ENCODE data around the gene PPP1CC.

PPP1CC gene

GRCh38 chr12:110744151-110744571 lies 1.5 kb upstream of the PPP1CC start:
- Histone ChIP-seq H3K4me3 (peak overlapping the region; percentile 93), H3K27ac (peak overlapping the region in 1 of 2 donors; percentile 37)
- no peak for DNase-seq (ENCODE audit: low spot score)
- TF ChIP-seq CTCF (IDR thresholded peaks at IDR 0.05), result no peak

- peak overlapping the region in 1 of 2 donors; percentile 37 for H3K27ac ChIP-seq
- DNase-seq (ENCODE audit: low spot score), result no peak
- peak overlapping the region; percentile 93 for H3K4me3 ChIP-seq
- no peak for TF ChIP-seq CTCF (IDR thresholded peaks at IDR 0.05)
Measured at GRCh38 chr12:110743571-110744093, 941 bp upstream of the PPP1CC start.

GRCh38 chr12:110742096-110742717 lies 484 bp downstream of the PPP1CC start:
- DNase-seq (ENCODE audit: low spot score), result peak; percentile 76
- peak overlapping the region; percentile 93 for H3K4me3 ChIP-seq
- H3K27ac ChIP-seq, result peak overlapping the region; percentile 85 to 95
- no peak for TF ChIP-seq CTCF (IDR thresholded peaks at IDR 0.05)

- TF ChIP-seq CTCF (IDR thresholded peaks at IDR 0.05), result no peak
- Histone ChIP-seq H3K27ac (peak overlapping the region in 1 of 2 donors; percentile 95), H3K4me3 (peak overlapping the region; percentile 93)
- no peak for DNase-seq (ENCODE audit: low spot score)
Measured at GRCh38 chr12:110741341-110742095, 1.2 kb downstream of the PPP1CC start.

GRCh38 chr12:110739894-110740293 lies 2.8 kb downstream of the PPP1CC start:
- no peak for TF ChIP-seq CTCF (IDR thresholded peaks at IDR 0.05)
- Histone ChIP-seq H3K4me3 (peak overlapping the region; percentile 30), H3K27ac (no peak overlapping the region)
- no peak for DNase-seq (ENCODE audit: low spot score)

GRCh38 chr12:110739488-110739887 lies 3.2 kb downstream of the PPP1CC start:
- TF ChIP-seq CTCF (IDR thresholded peaks at IDR 0.05), result no peak
- Histone ChIP-seq H3K27ac (no peak overlapping the region), H3K4me3 (peak overlapping the region; percentile 30)
- DNase-seq (ENCODE audit: low spot score), result no peak

Data from coronary artery (tissue), 2 donors.